Measurements from ENCODE around the gene RAB40B.

Gene RAB40B

GRCh38 chr17:82639628-82640027 lies 58.9 kb downstream of the RAB40B start:
- no peaks in the 10 kb centered on the region for H3K4me1 ChIP-seq (ENCODE audit: low read length)
- H3K79me2 ChIP-seq (ENCODE audit: low read length), result peaks cover 94% of the 10 kb centered on the region
- DNase-seq, result no peak
- H3K27me3 ChIP-seq (replicated peaks; ENCODE audit: insufficient read depth, low read length), result no peaks in the 10 kb centered on the region
- no peak overlapping the region for H3K9ac ChIP-seq (ENCODE audit: low read length)
- no peaks in the 10 kb centered on the region for H3K9me2 ChIP-seq (replicated peaks; ENCODE audit: insufficient read depth, low read length)
- H3F3A ChIP-seq (ENCODE audit: insufficient read depth, low read length), result no peaks in the 10 kb centered on the region
- H3K4me2 ChIP-seq (ENCODE audit: low read depth, low read length), result no peak overlapping the region
- H3K4me3 ChIP-seq (ENCODE audit: low read length), result no peak overlapping the region
- no peaks in the 10 kb centered on the region for H3K36me3 ChIP-seq (replicated peaks; ENCODE audit: insufficient read depth, low read length)
- no peak overlapping the region for H2AFZ ChIP-seq (ENCODE audit: low read length)
- TF ChIP-seq EZH2 (optimal IDR thresholded peaks at IDR 0.05; ENCODE audit: low read depth, low read length), result no peak
- TF ChIP-seq CTCF (IDR thresholded peaks at IDR 0.05; ENCODE audit: low read length), result no peak
- TF ChIP-seq EZH2phosphoT487 (IDR thresholded peaks at IDR 0.05; ENCODE audit: low read length), result no peak
- no peaks in the 10 kb centered on the region for H4K20me1 ChIP-seq (ENCODE audit: insufficient read depth, low read length)
- no peaks in the 10 kb centered on the region for H3K9me3 ChIP-seq (replicated peaks; ENCODE audit: insufficient read depth, low read length)
- H3K27ac ChIP-seq (ENCODE audit: low read length), result no peak overlapping the region

- H2AFZ ChIP-seq (ENCODE audit: low read length), result no peak overlapping the region
- H3K27ac ChIP-seq (ENCODE audit: low read length), result no peak overlapping the region
- H3K9ac ChIP-seq (ENCODE audit: low read length), result no peak overlapping the region
- H3K27me3 ChIP-seq (replicated peaks; ENCODE audit: insufficient read depth, low read length), result no peaks in the 10 kb centered on the region
- H3K36me3 ChIP-seq (replicated peaks; ENCODE audit: insufficient read depth, low read length), result no peaks in the 10 kb centered on the region; the same call in 1 of the 2 replicates
- H3K9me2 ChIP-seq (replicated peaks; ENCODE audit: insufficient read depth, low read length), result no peaks in the 10 kb centered on the region
- no peak overlapping the region for H3K4me3 ChIP-seq (ENCODE audit: low read length)
- no peak for DNase-seq
- H3K9me3 ChIP-seq (replicated peaks; ENCODE audit: insufficient read depth, low read length), result no peaks in the 10 kb centered on the region
- H3F3A ChIP-seq (ENCODE audit: insufficient read depth, low read length), result no peaks in the 10 kb centered on the region
- H3K4me2 ChIP-seq (ENCODE audit: low read depth, low read length), result no peak overlapping the region
- TF ChIP-seq EZH2 (optimal IDR thresholded peaks at IDR 0.05; ENCODE audit: low read depth, low read length), result no peak
- TF ChIP-seq EZH2phosphoT487 (IDR thresholded peaks at IDR 0.05; ENCODE audit: low read length), result no peak
- no peak for TF ChIP-seq CTCF (IDR thresholded peaks at IDR 0.05; ENCODE audit: low read length)
- no peaks in the 10 kb centered on the region for H3K4me1 ChIP-seq (ENCODE audit: low read length)
- no peaks in the 10 kb centered on the region for H4K20me1 ChIP-seq (ENCODE audit: insufficient read depth, low read length)
- peaks cover 91% of the 10 kb centered on the region for H3K79me2 ChIP-seq (ENCODE audit: low read length)
Measured at GRCh38 chr17:82638183-82638773, 60.2 kb downstream of the RAB40B start.

- H3K4me2 ChIP-seq (ENCODE audit: low read depth, low read length), result no peak overlapping the region
- no peak overlapping the region for H2AFZ ChIP-seq (ENCODE audit: low read length)
- H3K27me3 ChIP-seq (replicated peaks; ENCODE audit: insufficient read depth, low read length), result no peaks in the 10 kb centered on the region
- H3K9me2 ChIP-seq (replicated peaks; ENCODE audit: insufficient read depth, low read length), result no peaks in the 10 kb centered on the region
- H3F3A ChIP-seq (ENCODE audit: insufficient read depth, low read length), result no peaks in the 10 kb centered on the region
- H3K9me3 ChIP-seq (replicated peaks; ENCODE audit: insufficient read depth, low read length), result no peaks in the 10 kb centered on the region
- no peak overlapping the region for H3K4me3 ChIP-seq (ENCODE audit: low read length)
- H3K27ac ChIP-seq (ENCODE audit: low read length), result no peak overlapping the region
- no peaks in the 10 kb centered on the region for H3K4me1 ChIP-seq (ENCODE audit: low read length)
- no peaks in the 10 kb centered on the region; the same call in 1 of the 2 replicates for H3K36me3 ChIP-seq (replicated peaks; ENCODE audit: insufficient read depth, low read length)
- TF ChIP-seq CTCF (IDR thresholded peaks at IDR 0.05; ENCODE audit: low read length), result no peak
- peaks cover 92% of the 10 kb centered on the region for H3K79me2 ChIP-seq (ENCODE audit: low read length)
- H4K20me1 ChIP-seq (ENCODE audit: insufficient read depth, low read length), result no peaks in the 10 kb centered on the region
- no peak for DNase-seq
- H3K9ac ChIP-seq (ENCODE audit: low read length), result no peak overlapping the region
Measured at GRCh38 chr17:82636626-82637598, 61.6 kb downstream of the RAB40B start.
